Glutamatergic neuron (in vitro differentiated cells): ENCODE measurements around the gene DPF3. TPM values are rescaled to one million over a fixed set of nuclear protein-coding genes. Genes with fewer than 3 reads are reported as not detected.

Source experiments
- DNase-seq: peaks from one replicate; pipeline ENCODE4 v3.0.0; 2022
- H3K27ac Mint-ChIP-seq: one replicate; pipeline ENCODE4 v1.8.0; 2020; ENCODE audit warnings: mild to moderate bottlenecking, mixed read lengths, inconsistent platforms; ENCODE audit not compliant: unreplicated experiment
- H3K27me3 Mint-ChIP-seq: one replicate; pipeline ENCODE4 v1.8.0; 2020; ENCODE audit warnings: mild to moderate bottlenecking, moderate library complexity, mixed read lengths, inconsistent platforms; ENCODE audit not compliant: unreplicated experiment
- H3K36me3 Mint-ChIP-seq: one replicate; pipeline ENCODE4 v1.8.0; 2020; ENCODE audit warnings: mild to moderate bottlenecking, mixed read lengths, inconsistent platforms; ENCODE audit not compliant: unreplicated experiment
- H3K4me1 Mint-ChIP-seq: one replicate; pipeline ENCODE4 v1.8.0; 2020; ENCODE audit warnings: mild to moderate bottlenecking, low read depth, mixed read lengths, inconsistent platforms; ENCODE audit not compliant: unreplicated experiment
- H3K4me3 Mint-ChIP-seq: one replicate; pipeline ENCODE4 v1.8.0; 2020; ENCODE audit warnings: mild to moderate bottlenecking, mixed read lengths, inconsistent platforms; ENCODE audit not compliant: unreplicated experiment
- H3K9me3 Mint-ChIP-seq: one replicate; pipeline ENCODE4 v1.8.0; 2020; ENCODE audit warnings: mild to moderate bottlenecking, moderate library complexity, mixed read lengths, inconsistent platforms; ENCODE audit not compliant: unreplicated experiment
- total RNA-seq: library from RNA; stranded (reverse); fragmentation: NEBNext Ultra II Directional; extraction: Animal tissue kit (Norgen Biotek cat#: 25700); gene quantifications from one replicate; pipeline ENCODE4 v1.2.1, GENCODE V29; 2021; ENCODE audit not compliant: unreplicated experiment
- TF ChIP-seq, protein P1 (sequence below): fragments of 200-600 bp; sonication (generic); IDR thresholded peaks from one replicate; pipeline ENCODE4 v1.5.0; 2021; ENCODE audit not compliant: partially characterized antibody, unreplicated experiment

The DPF3 gene
- total RNA-seq, 1 donor from 2014 or later = 13.7 TPM

DNA sequence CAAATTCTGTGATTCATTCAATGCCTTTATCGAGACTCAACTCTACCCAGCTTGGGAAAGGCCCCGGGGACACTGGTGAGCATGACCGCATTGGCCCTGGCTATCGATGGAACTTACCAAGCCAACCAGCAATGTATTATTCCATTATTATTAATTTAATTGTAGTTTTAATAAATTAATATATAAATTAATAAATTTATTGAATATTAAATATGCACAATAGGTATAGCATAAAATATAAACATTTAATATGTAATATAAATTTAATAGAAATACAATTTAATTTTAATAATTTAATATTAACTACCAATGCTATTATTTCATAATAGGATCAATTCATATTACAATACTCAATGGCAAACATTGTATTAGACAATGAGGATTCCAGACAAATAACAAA lies 163.4 kb downstream of the DPF3 start:
- no peak overlapping the region for H3K4me3 Mint-ChIP-seq
- H3K36me3 Mint-ChIP-seq = peaks cover 14% of the 10 kb centered on the region
- no peaks in the 10 kb centered on the region for H3K9me3 Mint-ChIP-seq
- H3K27me3 Mint-ChIP-seq = peaks cover 7% of the 10 kb centered on the region
- TF ChIP-seq, protein P1, sequence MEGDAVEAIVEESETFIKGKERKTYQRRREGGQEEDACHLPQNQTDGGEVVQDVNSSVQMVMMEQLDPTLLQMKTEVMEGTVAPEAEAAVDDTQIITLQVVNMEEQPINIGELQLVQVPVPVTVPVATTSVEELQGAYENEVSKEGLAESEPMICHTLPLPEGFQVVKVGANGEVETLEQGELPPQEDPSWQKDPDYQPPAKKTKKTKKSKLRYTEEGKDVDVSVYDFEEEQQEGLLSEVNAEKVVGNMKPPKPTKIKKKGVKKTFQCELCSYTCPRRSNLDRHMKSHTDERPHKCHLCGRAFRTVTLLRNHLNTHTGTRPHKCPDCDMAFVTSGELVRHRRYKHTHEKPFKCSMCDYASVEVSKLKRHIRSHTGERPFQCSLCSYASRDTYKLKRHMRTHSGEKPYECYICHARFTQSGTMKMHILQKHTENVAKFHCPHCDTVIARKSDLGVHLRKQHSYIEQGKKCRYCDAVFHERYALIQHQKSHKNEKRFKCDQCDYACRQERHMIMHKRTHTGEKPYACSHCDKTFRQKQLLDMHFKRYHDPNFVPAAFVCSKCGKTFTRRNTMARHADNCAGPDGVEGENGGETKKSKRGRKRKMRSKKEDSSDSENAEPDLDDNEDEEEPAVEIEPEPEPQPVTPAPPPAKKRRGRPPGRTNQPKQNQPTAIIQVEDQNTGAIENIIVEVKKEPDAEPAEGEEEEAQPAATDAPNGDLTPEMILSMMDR = no peak
- DNase-seq = no peak
- H3K4me1 Mint-ChIP-seq = no peaks in the 10 kb centered on the region
- no peak overlapping the region for H3K27ac Mint-ChIP-seq

DNA sequence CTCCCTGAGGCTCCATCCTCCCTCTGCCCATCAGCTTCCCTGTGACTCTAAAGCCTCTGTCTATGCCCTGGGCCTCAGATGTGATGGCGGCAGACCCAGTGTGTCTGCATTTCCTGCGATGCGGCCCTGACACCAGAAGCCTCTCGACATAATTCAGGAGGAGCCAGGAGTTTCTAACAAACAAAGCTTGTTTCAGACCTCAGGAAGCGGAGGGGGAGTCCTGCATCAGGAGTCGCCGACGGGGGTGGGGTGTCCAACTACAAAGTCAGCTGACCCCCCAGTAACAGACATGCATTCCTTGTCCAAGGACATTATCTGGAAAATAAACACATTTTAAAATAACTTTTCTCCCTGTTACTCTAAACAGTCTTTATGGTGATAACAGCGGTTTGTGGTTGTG lies 167.5 kb downstream of the DPF3 start:
- no peak for DNase-seq
- no peak overlapping the region for H3K27ac Mint-ChIP-seq
- no peak overlapping the region for H3K4me3 Mint-ChIP-seq
- H3K9me3 Mint-ChIP-seq = peaks cover 4% of the 10 kb centered on the region
- peaks cover 8% of the 10 kb centered on the region for H3K36me3 Mint-ChIP-seq
- TF ChIP-seq, protein P1 = no peak
- peaks cover 4% of the 10 kb centered on the region for H3K27me3 Mint-ChIP-seq
- no peaks in the 10 kb centered on the region for H3K4me1 Mint-ChIP-seq

DNA sequence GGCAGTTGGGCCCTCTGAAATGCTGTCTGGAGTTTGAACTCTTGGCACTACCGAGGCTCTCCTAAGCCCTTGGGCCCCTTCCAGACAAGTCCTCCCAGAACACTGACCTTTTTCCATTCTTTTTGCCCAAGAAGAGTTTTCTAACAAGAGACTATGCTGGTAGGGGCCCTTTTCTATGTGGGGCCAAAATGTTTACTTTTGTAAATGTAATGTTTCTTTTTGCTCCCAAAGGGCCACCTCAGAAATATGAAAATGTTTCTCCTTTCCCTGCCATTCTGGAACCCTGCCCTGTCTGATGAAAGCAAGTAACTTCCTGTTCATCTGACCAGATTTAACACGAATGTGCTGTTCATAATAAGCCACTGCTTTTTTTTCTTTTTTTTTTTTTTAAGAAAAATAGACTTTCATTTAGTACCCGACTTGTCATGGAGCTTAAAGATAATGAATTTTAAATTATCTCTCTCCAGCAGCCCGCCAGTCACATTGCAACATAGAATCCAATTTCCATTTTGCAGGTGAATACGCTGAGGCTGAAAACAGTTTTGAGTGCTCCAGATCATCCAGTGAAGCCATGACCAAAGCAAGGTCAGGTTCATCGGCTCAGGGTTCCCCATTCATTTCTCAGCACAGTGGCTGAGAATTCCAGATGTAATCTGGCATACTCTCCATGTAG lies 169.9 kb downstream of the DPF3 start:
- Mint-ChIP-seq H3K9me3 (peaks cover 4% of the 10 kb centered on the region), H3K27ac (no peak overlapping the region), H3K36me3 (peaks cover 8% of the 10 kb centered on the region), H3K27me3 (peaks cover 1% of the 10 kb centered on the region), H3K4me3 (no peak overlapping the region), H3K4me1 (no peaks in the 10 kb centered on the region)
- TF ChIP-seq, protein P1 = no peak
- DNase-seq = no peak

DNA sequence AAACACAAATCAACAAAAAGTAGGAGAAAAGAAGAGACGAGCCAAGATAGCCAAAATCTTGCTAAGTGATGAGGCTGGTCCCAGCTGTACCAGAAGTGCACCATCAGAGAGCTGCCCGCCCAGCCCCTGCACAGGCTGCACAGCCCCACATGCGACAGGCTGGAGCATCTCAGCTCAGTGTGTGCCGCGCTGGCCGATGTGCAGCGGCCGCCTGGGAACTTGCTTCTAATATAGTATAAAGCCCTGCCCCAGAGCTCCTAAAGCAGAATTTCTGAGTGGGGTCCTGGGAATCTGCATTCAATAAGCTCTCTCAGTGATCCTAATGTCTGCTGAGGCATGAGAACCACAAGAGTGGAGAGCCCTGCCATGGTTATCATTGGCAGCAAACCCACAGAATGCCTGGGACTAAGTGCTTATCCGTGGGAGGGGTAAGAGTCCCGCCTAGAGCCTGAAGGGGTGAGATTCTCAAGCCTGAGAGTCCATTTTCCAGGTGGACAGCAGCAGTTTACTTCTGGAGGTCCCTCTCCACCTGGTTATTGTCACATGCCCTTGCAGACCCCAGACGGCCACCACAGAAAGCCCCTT lies 171.6 kb downstream of the DPF3 start:
- peaks cover 4% of the 10 kb centered on the region for H3K36me3 Mint-ChIP-seq
- no peaks in the 10 kb centered on the region for H3K27me3 Mint-ChIP-seq
- H3K27ac Mint-ChIP-seq = no peak overlapping the region
- no peak overlapping the region for H3K4me3 Mint-ChIP-seq
- peaks cover 4% of the 10 kb centered on the region for H3K9me3 Mint-ChIP-seq
- TF ChIP-seq, protein P1 = no peak
- no peak for DNase-seq
- H3K4me1 Mint-ChIP-seq = no peaks in the 10 kb centered on the region

DNA sequence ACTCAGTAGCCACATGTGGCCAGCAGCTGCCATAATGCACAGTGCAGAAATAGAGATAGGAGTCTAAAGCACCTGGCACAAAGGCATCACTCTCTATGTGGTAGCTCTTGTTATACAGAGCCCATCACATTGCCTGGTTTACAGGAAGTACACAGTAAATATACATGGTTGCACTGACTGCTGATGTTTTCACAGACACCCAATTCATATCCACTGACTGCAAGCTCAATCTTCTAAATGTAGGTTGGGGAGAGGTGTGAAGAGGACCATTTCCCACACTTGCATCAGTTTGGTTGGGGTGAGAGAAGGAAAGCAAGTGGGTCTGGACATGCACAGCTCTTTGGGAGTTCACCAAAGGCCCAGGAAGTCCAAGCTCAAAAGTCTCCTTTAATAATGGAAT lies 172.8 kb downstream of the DPF3 start:
- Mint-ChIP-seq H3K27ac (no peak overlapping the region), H3K9me3 (peaks cover 5% of the 10 kb centered on the region), H3K36me3 (peaks cover 4% of the 10 kb centered on the region), H3K4me1 (no peaks in the 10 kb centered on the region), H3K27me3 (peaks cover 7% of the 10 kb centered on the region), H3K4me3 (no peak overlapping the region)
- TF ChIP-seq, protein P1 = no peak
- no peak for DNase-seq
